ENCODE measurements around the gene NPTX1. TPM values are rescaled to one million over a fixed set of nuclear protein-coding genes. Genes with fewer than 3 reads are reported as not detected.

The NPTX1 gene
- total RNA-seq, 3 donors from 2014 or later (not counting 1 experiment from before 2014, with no cell fraction given): 1.0 to 2.2 (median 2.2) TPM

DNA sequence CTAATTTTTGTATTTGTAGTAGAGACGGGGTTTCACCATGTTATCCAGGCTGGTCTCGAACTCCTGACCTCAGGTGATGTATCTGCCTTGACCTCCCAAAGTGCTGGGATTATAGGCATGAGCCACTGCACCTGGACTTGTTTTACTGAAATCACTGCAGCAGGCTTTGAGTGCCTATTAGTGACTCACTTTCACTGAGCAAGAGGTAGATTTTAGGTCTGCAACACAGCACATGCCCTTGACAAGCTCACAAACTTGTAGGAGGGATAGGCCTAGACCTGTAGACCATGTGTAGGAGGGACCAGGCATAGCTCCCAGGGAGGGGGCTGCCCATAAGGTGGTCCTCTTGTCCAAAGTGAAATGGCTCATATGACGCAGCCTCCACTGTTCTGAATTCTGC, 41.2 kb upstream of the NPTX1 start:
- no peaks in the 10 kb centered on the region for H3K4me1 ChIP-seq (ENCODE audit: control insufficient read depth, insufficient read depth, low read length)
- no peaks in the 10 kb centered on the region for H3K36me3 ChIP-seq (ENCODE audit: control insufficient read depth, insufficient read depth, low read length)
- no peak for ATAC-seq
- TF ChIP-seq, protein P1, sequence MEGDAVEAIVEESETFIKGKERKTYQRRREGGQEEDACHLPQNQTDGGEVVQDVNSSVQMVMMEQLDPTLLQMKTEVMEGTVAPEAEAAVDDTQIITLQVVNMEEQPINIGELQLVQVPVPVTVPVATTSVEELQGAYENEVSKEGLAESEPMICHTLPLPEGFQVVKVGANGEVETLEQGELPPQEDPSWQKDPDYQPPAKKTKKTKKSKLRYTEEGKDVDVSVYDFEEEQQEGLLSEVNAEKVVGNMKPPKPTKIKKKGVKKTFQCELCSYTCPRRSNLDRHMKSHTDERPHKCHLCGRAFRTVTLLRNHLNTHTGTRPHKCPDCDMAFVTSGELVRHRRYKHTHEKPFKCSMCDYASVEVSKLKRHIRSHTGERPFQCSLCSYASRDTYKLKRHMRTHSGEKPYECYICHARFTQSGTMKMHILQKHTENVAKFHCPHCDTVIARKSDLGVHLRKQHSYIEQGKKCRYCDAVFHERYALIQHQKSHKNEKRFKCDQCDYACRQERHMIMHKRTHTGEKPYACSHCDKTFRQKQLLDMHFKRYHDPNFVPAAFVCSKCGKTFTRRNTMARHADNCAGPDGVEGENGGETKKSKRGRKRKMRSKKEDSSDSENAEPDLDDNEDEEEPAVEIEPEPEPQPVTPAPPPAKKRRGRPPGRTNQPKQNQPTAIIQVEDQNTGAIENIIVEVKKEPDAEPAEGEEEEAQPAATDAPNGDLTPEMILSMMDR (IDR thresholded peaks at IDR 0.05): no peak
- Mint-ChIP-seq H3K27ac (no peak overlapping the region), H3K4me3 (no peak overlapping the region), H3K4me1 (no peaks in the 10 kb centered on the region), H3K9me3 (no peaks in the 10 kb centered on the region), H3K36me3 (no peaks in the 10 kb centered on the region), H3K27me3 (ENCODE audit: low read depth in 2 of 2) (peaks cover 0 to 14% of the 10 kb centered on the region in 2 donors)
- no peak overlapping the region for H3K4me3 ChIP-seq (ENCODE audit: low read length)
- no peak for DNase-seq
- H3K9me3 ChIP-seq (ENCODE audit: control insufficient read depth, insufficient read depth, low read length): no peaks in the 10 kb centered on the region
- no peaks in the 10 kb centered on the region for H3K27me3 ChIP-seq (ENCODE audit: control insufficient read depth, insufficient read depth, low read length)
- no peak overlapping the region for H3K27ac ChIP-seq (ENCODE audit: low read length)
- 97% methylated on average over 3 of the region's 3 CpGs for WGBS (ENCODE audit: insufficient coverage)
- intact Hi-C loops (cut with micrococcal nuclease): no loop called here

DNA sequence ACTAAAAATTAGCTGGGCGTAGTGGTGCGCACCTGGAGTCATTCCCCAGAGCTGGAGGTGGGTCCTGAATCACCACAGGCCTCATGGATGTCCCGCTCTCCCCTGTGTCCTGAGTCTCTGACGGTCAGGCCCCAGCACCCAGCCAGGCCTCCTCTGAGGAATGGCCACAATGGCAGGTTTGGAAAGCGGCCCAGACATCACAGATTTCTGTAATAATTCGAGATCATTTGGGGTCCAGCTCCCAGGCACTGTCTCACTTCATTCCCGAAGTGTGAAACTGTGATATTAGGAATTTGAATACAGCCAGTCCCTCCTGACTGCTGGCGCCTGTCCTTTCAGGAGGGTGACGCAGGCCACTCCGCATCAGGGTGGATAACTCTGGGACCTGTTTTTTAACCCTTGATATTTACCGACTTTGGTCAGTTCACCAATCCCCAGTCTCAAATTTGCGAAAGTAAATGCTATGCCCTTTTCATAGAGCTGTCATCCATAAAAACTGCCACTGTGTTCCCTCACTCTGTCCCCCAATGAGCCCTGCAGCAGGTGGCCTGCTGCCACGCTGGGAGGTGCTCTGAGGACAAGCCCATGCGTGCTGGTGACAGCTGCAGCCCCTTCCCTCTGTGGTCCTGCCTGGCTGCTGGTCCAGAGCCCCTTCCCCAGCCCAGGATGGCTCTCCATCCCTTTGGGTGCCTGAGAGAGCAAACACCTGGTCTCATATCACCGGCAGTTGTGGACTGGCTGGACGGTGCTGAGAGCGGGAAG, 39.9 kb upstream of the NPTX1 start:
- H3K27me3 ChIP-seq (ENCODE audit: control insufficient read depth, insufficient read depth, low read length): no peaks in the 10 kb centered on the region
- Mint-ChIP-seq H3K27ac (no peak overlapping the region), H3K9me3 (no peaks in the 10 kb centered on the region), H3K27me3 (ENCODE audit: low read depth in 2 of 2) (peaks cover 0 to 13% of the 10 kb centered on the region in 2 donors), H3K4me3 (no peak overlapping the region), H3K36me3 (no peaks in the 10 kb centered on the region), H3K4me1 (no peaks in the 10 kb centered on the region)
- no peaks in the 10 kb centered on the region for H3K4me1 ChIP-seq (ENCODE audit: control insufficient read depth, insufficient read depth, low read length)
- intact Hi-C loops (cut with micrococcal nuclease): no loop called here
- ATAC-seq (no peak), DNase-seq (no peak)
- no peak overlapping the region for H3K4me3 ChIP-seq (ENCODE audit: low read length)
- no peaks in the 10 kb centered on the region for H3K9me3 ChIP-seq (ENCODE audit: control insufficient read depth, insufficient read depth, low read length)
- H3K36me3 ChIP-seq (ENCODE audit: control insufficient read depth, insufficient read depth, low read length): no peaks in the 10 kb centered on the region
- 86% methylated on average over 17 of the region's 17 CpGs for WGBS (ENCODE audit: insufficient coverage)
- H3K27ac ChIP-seq (ENCODE audit: low read length): no peak overlapping the region
- TF ChIP-seq, protein P1 (IDR thresholded peaks at IDR 0.05): no peak

DNA sequence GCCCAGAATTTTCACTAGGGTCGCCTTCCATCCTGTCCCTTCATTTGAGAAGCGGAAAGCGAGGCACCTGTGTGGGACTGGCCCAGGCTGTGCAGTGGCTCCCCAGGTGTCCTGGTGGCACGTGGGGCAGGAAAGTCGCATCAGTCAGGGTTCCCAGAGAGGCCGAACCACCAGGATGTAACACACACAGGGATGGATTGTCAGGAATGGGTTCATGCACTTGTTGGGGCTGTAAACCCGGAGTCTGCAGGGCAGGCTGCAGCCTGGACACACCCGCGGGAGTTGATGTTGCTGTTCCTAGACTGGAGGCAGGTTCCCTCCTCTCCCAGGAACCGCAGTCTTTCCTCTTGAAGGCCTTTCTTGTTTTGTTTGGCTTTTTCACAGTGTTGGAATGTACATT, 37.5 kb upstream of the NPTX1 start:
- H3K4me3 ChIP-seq (ENCODE audit: low read length): no peak overlapping the region
- intact Hi-C loops (cut with micrococcal nuclease): no loop called here
- WGBS (ENCODE audit: insufficient coverage): 67% methylated on average over 10 of the region's 10 CpGs
- ATAC-seq (no peak), DNase-seq (no peak)
- Mint-ChIP-seq H3K27ac (no peak overlapping the region), H3K4me3 (no peak overlapping the region), H3K9me3 (no peaks in the 10 kb centered on the region), H3K36me3 (no peaks in the 10 kb centered on the region), H3K27me3 (ENCODE audit: low read depth in 2 of 2) (peaks cover 0 to 6% of the 10 kb centered on the region in 2 donors), H3K4me1 (no peaks in the 10 kb centered on the region)
- no peaks in the 10 kb centered on the region for H3K9me3 ChIP-seq (ENCODE audit: control insufficient read depth, insufficient read depth, low read length)
- H3K27me3 ChIP-seq (ENCODE audit: control insufficient read depth, insufficient read depth, low read length): no peaks in the 10 kb centered on the region
- TF ChIP-seq, protein P1 (IDR thresholded peaks at IDR 0.05): no peak
- H3K4me1 ChIP-seq (ENCODE audit: control insufficient read depth, insufficient read depth, low read length): no peaks in the 10 kb centered on the region
- H3K36me3 ChIP-seq (ENCODE audit: control insufficient read depth, insufficient read depth, low read length): no peaks in the 10 kb centered on the region
- no peak overlapping the region for H3K27ac ChIP-seq (ENCODE audit: low read length)

DNA sequence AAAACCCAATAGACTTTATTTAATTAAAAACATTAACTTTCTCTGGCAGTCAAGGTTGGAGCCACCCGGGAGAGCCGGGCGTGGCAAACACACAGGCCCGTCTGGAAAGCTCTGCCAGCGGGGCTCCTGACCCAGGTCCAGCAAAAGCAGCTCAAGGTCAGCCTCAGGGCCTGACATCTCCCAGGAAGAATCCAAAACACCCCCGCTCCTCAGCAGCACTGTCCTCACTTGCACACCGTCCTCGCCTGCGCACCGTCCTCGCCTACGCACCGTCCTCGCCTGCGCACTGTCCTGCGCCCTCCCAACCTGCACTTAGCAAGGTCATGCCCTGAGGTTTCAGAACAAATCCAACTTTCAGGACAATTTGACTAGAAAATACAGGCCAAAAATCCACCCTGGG, 36.8 kb upstream of the NPTX1 start:
- H3K4me3 ChIP-seq (ENCODE audit: low read length): no peak overlapping the region
- no peak overlapping the region for H3K27ac ChIP-seq (ENCODE audit: low read length)
- H3K9me3 ChIP-seq (ENCODE audit: control insufficient read depth, insufficient read depth, low read length): no peaks in the 10 kb centered on the region
- TF ChIP-seq, protein P1 (IDR thresholded peaks at IDR 0.05): no peak
- DNase-seq (no peak), ATAC-seq (no peak)
- no peaks in the 10 kb centered on the region for H3K36me3 ChIP-seq (ENCODE audit: control insufficient read depth, insufficient read depth, low read length)
- Mint-ChIP-seq H3K9me3 (no peaks in the 10 kb centered on the region), H3K4me1 (no peaks in the 10 kb centered on the region), H3K27me3 (ENCODE audit: low read depth in 2 of 2) (peaks cover 0 to 3% of the 10 kb centered on the region in 2 donors), H3K27ac (no peak overlapping the region), H3K4me3 (no peak overlapping the region), H3K36me3 (no peaks in the 10 kb centered on the region)
- H3K27me3 ChIP-seq (ENCODE audit: control insufficient read depth, insufficient read depth, low read length): no peaks in the 10 kb centered on the region
- no peaks in the 10 kb centered on the region for H3K4me1 ChIP-seq (ENCODE audit: control insufficient read depth, insufficient read depth, low read length)
- intact Hi-C loops (cut with micrococcal nuclease): no loop called here
- WGBS (ENCODE audit: insufficient coverage): 94% methylated on average over 16 of the region's 16 CpGs
